Astrocyte (in vitro differentiated cells and primary cell): ENCODE results near the gene TET2. TPM values are rescaled to one million over a fixed set of nuclear protein-coding genes. Genes with fewer than 3 reads are reported as not detected.

Source experiments
- DNase-seq: peaks from one replicate; pipeline ENCODE4 v3.0.0-alpha.2; 2010; ENCODE audit warnings: low read depth
- FAIRE-seq: peaks from 2 replicates; lab custom pipeline; 2011; peaks lifted over from hg19 to GRCh38; lab: Jason Lieb, UNC
- H2AFZ ChIP-seq: 2 replicates; pipeline ENCODE4 v1.6.0; 2012; ENCODE audit warnings: low read depth, low read length, inconsistent platforms
- H3K27ac ChIP-seq: 2 replicates; pipeline ENCODE4 v1.5.1; 2011; ENCODE audit warnings: low read depth, low read length, inconsistent platforms
- H3K27me3 ChIP-seq: 2 replicates; pipeline ENCODE4 v1.6.0; 2011; ENCODE audit warnings: low read length, inconsistent platforms; ENCODE audit not compliant: insufficient read depth
- H3K36me3 ChIP-seq: 2 replicates; pipeline ENCODE4 v1.5.1; 2011; ENCODE audit warnings: low read length, inconsistent platforms; ENCODE audit not compliant: insufficient read depth
- H3K4me1 ChIP-seq: 2 replicates; pipeline ENCODE4 v1.5.1; 2011; ENCODE audit warnings: low read length, inconsistent platforms; ENCODE audit not compliant: insufficient read depth
- H3K4me2 ChIP-seq: 2 replicates; pipeline ENCODE4 v1.6.0; 2012; ENCODE audit warnings: low read length, inconsistent platforms
- H3K4me3 ChIP-seq: 2 replicates; pipeline ENCODE4 v1.5.1; 2011; ENCODE audit warnings: low read depth, mild to moderate bottlenecking, low read length, inconsistent platforms; ENCODE audit not compliant: insufficient read depth
- H3K79me2 ChIP-seq: 2 replicates; pipeline ENCODE4 v1.6.0; 2012; ENCODE audit warnings: mild to moderate bottlenecking, low read length, inconsistent platforms; ENCODE audit not compliant: insufficient read depth
- H3K9ac ChIP-seq: 2 replicates; pipeline ENCODE4 v1.6.0; 2012; ENCODE audit warnings: mild to moderate bottlenecking, low read length, inconsistent platforms
- H3K9me3 ChIP-seq: 2 replicates; pipeline ENCODE4 v1.5.1; 2012; ENCODE audit warnings: low read depth, mild to moderate bottlenecking, low read length, inconsistent platforms; ENCODE audit not compliant: insufficient read depth
- H4K20me1 ChIP-seq: 2 replicates; pipeline ENCODE4 v1.6.0; 2012; ENCODE audit warnings: low read length, inconsistent platforms; ENCODE audit not compliant: insufficient read depth
- H3K27ac Mint-ChIP-seq: one replicate; pipeline ENCODE4 v1.8.0; 2021; ENCODE audit warnings: mild to moderate bottlenecking, mixed read lengths; ENCODE audit not compliant: unreplicated experiment
- H3K27me3 Mint-ChIP-seq: one replicate; pipeline ENCODE4 v1.8.0; 2021; ENCODE audit warnings: low read depth, mixed read lengths; ENCODE audit not compliant: unreplicated experiment
- H3K36me3 Mint-ChIP-seq: one replicate; pipeline ENCODE4 v1.8.0; 2021; ENCODE audit warnings: low read depth, mixed read lengths; ENCODE audit not compliant: unreplicated experiment
- H3K4me1 Mint-ChIP-seq: one replicate; pipeline ENCODE4 v1.8.0; 2021; ENCODE audit warnings: low read depth, mixed read lengths; ENCODE audit not compliant: unreplicated experiment
- H3K4me3 Mint-ChIP-seq: one replicate; pipeline ENCODE4 v1.8.0; 2021; ENCODE audit warnings: mild to moderate bottlenecking, moderate library complexity, mixed read lengths; ENCODE audit not compliant: unreplicated experiment
- H3K9me3 Mint-ChIP-seq: one replicate; pipeline ENCODE4 v1.8.0; 2021; ENCODE audit warnings: mild to moderate bottlenecking, mixed read lengths; ENCODE audit not compliant: unreplicated experiment
- CTCF ChIP-seq: IDR thresholded peaks from 2 replicates; pipeline ENCODE4 v1.5.1; 2011; ENCODE audit warnings: low read depth, mild to moderate bottlenecking, inconsistent platforms, low read length, moderate library complexity; ENCODE audit not compliant: insufficient read depth
- EZH2 ChIP-seq: IDR thresholded peaks from 2 replicates; pipeline ENCODE4 v1.6.1; 2012; ENCODE audit warnings: mild to moderate bottlenecking, low read length, inconsistent platforms; ENCODE audit not compliant: insufficient read depth
- total RNA-seq: library from RNA; stranded (reverse); gene quantifications from 2 replicates; pipeline ENCODE4 v1.2.1, GENCODE V29; 2021

Gene TET2
- total RNA-seq, 1 donor from 2014 or later, result 15.7 TPM

DNA sequence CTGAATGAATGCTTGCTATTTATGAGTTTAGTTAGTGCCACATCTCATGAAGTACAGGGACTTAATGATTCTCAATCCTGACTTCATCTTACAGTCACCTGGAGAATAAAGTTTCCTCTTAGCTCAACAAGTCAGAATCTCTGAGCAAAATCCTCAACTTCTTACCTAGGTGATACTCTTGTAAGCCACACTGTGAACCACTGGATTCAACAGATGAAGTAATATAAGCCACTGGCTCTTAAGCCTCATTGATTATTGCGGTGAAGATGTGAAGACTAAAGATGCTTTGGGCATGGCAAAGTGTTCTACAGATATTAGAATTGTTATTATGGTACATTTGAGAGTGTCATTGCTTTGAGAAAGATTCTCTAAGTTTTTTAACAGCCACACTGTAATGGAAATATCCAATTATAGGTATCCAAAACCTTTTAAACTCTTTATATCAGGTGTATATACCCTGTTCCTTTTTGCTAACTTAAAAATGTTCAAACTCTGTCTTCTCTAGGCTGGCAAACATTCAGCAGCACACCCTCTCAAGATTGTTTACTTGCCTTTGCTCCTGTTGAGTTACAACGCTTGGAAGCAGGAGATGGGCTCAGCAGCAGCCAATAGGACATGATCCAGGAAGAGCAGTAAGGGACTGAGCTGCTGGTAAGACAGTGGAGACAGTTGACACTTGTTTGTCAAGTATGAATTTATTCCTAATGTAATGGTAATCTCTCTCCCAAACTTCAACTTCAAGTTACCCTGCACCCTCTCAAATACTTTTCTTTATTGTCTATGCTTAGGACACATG is 43.4 kb downstream of the TET2 start:
- Histone ChIP-seq H3K9ac (no peak overlapping the region), H3K9me3 (no peaks in the 10 kb centered on the region), H3K27me3 (no peaks in the 10 kb centered on the region), H2AFZ (no peak overlapping the region), H3K36me3 (no peaks in the 10 kb centered on the region), H3K4me2 (no peak overlapping the region), H3K27ac (no peak overlapping the region), H4K20me1 (peaks cover 9% of the 10 kb centered on the region), H3K4me1 (peaks cover 29% of the 10 kb centered on the region), H3K79me2 (peaks cover 42% of the 10 kb centered on the region), H3K4me3 (no peak overlapping the region)
- no peak for DNase-seq
- H3K27ac Mint-ChIP-seq, result no peak overlapping the region
- no peak overlapping the region for H3K4me3 Mint-ChIP-seq
- no peaks in the 10 kb centered on the region for H3K36me3 Mint-ChIP-seq
- peaks cover 1% of the 10 kb centered on the region for H3K9me3 Mint-ChIP-seq
- FAIRE-seq, result no peak
- TF ChIP-seq EZH2 (no peak), CTCF (no peak)
- no peaks in the 10 kb centered on the region for H3K27me3 Mint-ChIP-seq
- H3K4me1 Mint-ChIP-seq, result peaks cover 25% of the 10 kb centered on the region

DNA sequence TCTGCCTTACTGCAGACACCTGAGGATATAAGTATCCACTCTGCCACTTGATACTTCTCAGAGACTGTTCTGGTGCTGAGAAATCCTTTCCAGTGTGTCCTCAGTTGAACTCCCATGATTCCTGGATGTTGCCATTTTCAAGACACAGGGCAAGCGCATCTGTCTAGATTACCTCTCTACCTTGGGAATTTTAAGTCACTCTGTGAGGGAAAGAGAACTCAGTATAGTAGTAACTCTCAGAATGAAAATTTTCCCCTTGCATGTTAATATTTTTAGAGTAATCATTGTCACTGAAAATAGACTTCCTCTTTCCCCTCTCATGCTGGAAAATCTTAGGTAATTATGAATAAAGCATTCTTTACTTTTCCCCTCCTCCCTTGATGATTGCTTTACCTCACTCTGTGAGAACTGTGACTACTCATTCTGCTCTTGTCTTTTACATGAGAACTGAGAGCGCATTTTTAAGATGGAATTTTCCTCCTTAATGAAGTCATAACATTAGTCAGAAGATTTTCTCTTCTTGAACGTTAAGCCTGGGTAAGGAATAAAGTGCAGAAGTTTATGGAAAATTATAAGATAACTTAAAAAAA is 45.0 kb downstream of the TET2 start:
- peaks cover 5% of the 10 kb centered on the region for H4K20me1 ChIP-seq
- Mint-ChIP-seq H3K4me1 (peaks cover 41% of the 10 kb centered on the region), H3K27me3 (no peaks in the 10 kb centered on the region), H3K36me3 (peaks cover 2% of the 10 kb centered on the region), H3K27ac (peak overlapping the region; percentile 47), H3K9me3 (peaks cover 1% of the 10 kb centered on the region), H3K4me3 (peak overlapping the region; percentile 2)
- peak overlapping the region; percentile 65 for H3K4me2 ChIP-seq
- H3K9me3 ChIP-seq, result no peaks in the 10 kb centered on the region
- H3K27me3 ChIP-seq, result no peaks in the 10 kb centered on the region
- TF ChIP-seq EZH2 (no peak), CTCF (no peak)
- H3K9ac ChIP-seq, result peak overlapping the region; percentile 54
- no peak overlapping the region for H3K4me3 ChIP-seq
- peak; percentile 72 for DNase-seq
- FAIRE-seq, result peak; percentile 55
- peaks cover 29% of the 10 kb centered on the region for H3K4me1 ChIP-seq
- H2AFZ ChIP-seq, result no peak overlapping the region
- H3K79me2 ChIP-seq, result peaks cover 45% of the 10 kb centered on the region
- H3K27ac ChIP-seq, result peak overlapping the region; percentile 84
- H3K36me3 ChIP-seq, result no peaks in the 10 kb centered on the region

DNA sequence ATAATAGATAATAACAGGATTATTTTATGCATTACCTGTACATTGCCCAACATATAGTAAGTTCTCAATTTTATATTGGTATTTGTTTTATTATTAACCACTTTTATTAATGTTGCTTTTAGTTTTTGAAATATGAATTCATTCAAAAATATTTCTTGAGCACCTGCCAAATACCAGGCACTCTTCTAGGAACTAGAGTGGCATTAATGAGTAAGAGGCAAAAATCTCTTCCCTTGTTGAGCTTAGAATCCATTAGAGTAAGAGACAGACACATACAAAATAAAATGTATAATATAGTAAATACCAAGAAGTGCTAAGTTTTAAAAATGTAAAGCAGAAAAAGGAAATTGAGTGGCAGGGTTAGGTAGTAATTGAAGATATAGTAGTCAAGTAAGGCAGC is 45.8 kb downstream of the TET2 start:
- FAIRE-seq, result no peak

More for the DNA sequence above, 45.8 kb downstream of the TET2 start:
- Histone ChIP-seq H3K27me3 (no peaks in the 10 kb centered on the region), H3K4me1 (peaks cover 23% of the 10 kb centered on the region), H3K4me3 (no peak overlapping the region), H3K4me2 (peak overlapping the region; percentile 65), H3K36me3 (no peaks in the 10 kb centered on the region), H3K27ac (peak overlapping the region; percentile 47), H4K20me1 (peaks cover 5% of the 10 kb centered on the region), H2AFZ (no peak overlapping the region), H3K79me2 (peaks cover 45% of the 10 kb centered on the region), H3K9ac (no peak overlapping the region), H3K9me3 (no peaks in the 10 kb centered on the region)
- DNase-seq, result no peak
- Mint-ChIP-seq H3K4me3 (no peak overlapping the region), H3K9me3 (peaks cover 1% of the 10 kb centered on the region), H3K27ac (peak overlapping the region; percentile 85), H3K27me3 (no peaks in the 10 kb centered on the region), H3K4me1 (peaks cover 46% of the 10 kb centered on the region), H3K36me3 (peaks cover 2% of the 10 kb centered on the region)
- no peak for TF ChIP-seq CTCF
- TF ChIP-seq EZH2, result no peak
